Stimulated activated CD8-positive, alpha-beta memory T cell treated with anti-CD3 and anti-CD28 coated beads, Interleukin-4, amount 100 ng/mL, for 24 hours (primary cell): ENCODE data around the gene ACOT11.
"Not testable (repeated sequence)": the region's sequence is repeated elsewhere in the genome, so short reads cannot be mapped to it uniquely, and the experiment has no call there.

Experiments
- DNase-seq: peaks from one replicate; pipeline ENCODE4 v3.0.0-alpha.2; 2020; ENCODE audit warnings: low read depth

The ACOT11 gene

DNA sequence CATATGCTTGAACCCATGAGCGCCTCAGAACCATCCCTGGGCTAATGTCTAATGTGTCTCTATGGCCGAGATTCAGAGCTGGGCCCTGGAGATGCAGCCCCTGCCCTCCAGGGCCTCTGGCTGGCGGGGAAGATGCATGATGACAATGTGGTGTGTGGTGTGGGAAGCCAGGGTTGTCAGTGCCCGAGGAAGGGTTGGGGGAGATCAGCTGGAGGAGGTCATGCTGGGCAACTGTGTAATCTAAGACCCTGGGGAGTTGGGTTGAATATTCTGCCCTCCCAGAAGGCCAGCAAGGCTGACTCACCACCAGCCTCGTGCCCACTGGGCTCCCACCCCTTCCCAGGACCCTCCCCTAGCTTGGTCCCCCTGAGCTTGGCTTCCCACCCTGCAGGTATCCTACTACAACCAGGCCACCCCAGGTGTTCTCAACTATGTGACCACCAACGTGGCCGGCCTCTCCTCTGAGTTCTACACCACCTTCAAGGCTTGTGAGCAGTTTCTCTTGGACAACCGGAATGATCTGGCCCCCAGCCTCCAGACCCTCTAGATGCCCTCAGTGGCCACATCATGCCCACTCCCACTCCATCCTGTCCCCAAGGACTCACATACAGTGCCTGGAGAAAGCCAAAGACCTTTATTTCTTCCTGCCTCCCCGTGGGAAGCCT is 60.7 kb downstream of the ACOT11 start:
- no peak for DNase-seq

DNA sequence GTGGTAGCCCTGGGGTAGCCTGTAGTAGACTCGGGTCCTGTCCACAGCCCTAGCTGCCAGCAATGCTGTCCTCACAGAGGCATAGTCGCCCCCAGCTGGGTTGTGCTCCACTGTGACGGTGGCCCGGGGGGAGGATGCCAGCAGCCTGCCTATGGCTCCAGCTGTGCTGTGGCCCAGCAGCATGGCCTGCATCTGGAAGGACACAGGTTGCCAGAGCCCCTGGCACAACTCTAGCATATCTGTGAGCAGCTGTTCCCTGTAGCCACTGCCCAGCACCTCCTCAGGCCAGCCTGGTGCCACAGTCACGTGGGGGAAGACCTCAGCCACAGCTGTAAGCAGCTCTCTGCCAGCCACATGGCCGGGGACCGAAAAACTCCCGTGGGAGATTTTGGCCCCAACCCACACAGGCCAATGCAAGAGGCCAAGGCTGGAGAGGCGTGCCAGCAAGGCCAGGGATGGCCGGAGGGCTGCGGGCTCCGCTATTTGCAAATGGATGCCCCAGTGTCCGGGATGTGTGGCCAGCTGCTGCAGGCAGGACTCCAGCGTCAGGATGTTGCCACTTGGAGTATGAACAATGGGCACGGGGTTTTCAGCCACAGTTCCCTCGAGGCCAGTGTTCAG is 61.4 kb downstream of the ACOT11 start:
- DNase-seq, result no peak

DNA sequence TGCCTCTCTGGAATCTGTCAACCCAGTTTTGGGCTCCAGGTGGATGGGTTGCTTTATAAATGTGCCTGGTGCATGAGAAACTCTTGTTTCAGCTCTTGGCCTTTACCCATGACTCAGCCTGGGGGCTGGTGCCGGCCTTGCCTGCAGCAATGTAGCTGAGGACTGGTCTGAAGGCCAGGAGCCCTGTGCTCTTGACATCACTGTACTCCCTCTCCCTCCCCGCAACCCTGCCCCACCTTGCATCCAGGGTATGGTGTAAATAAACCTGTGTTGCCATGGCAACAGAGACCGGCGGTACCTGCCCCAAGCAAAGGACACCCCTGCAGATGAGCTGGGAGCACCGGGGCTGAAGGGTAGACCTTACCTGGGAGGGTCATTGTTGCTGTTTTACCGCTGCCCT is 62.0 kb downstream of the ACOT11 start:
- no peak for DNase-seq

DNA sequence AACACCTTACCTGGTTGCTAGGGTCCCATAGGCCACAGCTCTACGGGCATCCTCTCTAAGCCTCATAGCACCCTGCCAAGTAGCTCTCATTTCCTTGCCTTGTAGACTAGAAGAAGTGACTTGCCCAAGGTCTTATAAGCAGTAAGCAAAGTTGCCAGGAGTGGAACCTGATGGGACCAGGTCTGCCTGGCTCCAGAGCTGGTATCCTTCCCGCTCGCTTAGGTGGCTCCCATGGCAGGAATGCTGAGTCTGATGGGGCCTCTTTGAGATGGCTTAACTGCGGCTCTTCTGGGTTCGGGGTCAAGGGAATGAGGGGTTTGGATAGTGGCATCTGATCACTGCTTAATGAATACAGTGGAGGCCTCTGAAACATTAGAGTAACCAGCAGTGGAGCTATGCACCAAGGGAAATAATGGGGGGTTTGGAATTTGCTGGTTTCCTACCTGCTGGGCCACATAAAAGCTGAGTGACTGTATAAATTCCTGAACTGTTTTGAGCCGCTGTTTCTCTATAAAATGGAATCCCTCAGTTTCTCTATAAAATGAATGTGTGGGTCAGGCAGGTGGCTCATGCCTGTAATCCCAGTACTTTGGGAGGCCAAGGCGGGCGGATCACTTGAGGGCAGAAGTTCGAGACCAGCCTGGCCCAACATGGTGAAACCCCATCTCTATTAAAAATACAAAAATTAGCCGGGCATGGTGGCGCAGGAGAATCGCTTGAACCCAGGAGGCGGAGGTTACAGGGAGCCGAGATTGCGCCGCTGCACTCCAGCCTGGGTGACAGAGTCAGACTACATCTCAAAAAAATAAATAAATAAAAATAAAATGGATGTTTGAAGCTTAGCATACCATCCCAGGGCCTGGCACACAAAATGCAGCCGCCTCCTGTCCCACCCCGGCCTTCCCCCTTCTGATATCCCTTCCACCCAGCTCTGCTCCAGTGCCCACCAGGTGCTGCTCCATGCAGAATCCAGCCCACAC is 62.9 kb downstream of the ACOT11 start:
- DNase-seq, result no peak

DNA sequence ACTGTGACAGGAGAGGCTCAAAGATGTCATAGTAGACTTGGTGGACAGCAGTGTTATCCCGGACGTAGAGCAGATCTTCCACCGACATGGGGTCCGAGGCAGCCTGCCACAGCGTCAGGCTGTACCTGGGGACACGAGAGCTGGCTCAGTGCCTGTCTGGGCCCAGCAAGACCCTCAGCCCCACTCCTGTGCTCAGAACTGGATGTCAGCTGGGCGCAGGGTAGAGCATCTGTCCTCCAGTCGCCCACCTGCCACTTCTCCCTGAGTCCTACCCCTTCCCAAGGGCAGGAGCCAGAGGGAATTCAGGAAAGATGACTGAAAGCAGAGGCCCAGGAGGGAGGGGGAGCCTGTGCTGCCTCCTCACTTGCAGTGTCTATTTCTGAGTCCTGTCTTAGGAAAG is 63.6 kb downstream of the ACOT11 start:
- DNase-seq, result no peak

DNA sequence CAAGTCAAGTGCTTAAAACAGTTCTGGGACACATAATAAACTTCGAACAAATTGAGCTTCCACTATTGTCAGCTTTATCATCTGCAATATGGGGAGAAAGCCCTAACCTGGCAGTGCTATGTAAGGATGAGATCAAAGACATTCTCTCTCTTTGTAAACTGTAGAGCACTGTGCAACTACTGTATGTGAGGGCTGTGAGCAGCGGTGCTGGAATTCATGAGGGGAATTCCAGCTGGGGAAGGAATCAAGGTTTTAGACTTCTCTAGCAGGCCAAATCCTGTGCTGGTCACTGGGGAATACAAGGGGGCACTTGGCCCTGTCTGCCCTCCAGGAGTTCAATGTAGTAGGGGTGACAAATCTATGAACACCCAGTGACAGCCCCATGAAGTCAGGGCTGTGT is 66.0 kb downstream of the ACOT11 start:
- DNase-seq, result no peak

DNA sequence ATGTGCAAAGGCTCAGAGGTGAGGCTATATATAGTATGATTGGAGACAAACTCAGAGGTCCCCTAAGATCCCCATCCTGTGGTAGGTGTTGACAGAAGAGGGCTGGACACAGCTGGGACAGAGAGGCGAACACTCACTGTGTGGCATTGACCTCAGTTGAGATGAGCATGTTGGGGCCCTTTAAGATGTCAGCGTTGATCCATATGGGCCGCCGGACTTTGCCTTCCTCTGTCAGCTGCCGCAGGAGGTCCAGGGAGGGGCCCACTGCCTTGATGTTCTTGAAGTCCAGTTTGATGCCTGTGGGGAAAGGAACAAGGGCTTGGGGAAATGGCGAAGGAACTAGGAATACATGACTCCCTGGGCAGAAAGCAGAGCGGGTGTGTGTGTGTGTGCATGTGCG is 66.5 kb downstream of the ACOT11 start:
- no peak for DNase-seq

DNA sequence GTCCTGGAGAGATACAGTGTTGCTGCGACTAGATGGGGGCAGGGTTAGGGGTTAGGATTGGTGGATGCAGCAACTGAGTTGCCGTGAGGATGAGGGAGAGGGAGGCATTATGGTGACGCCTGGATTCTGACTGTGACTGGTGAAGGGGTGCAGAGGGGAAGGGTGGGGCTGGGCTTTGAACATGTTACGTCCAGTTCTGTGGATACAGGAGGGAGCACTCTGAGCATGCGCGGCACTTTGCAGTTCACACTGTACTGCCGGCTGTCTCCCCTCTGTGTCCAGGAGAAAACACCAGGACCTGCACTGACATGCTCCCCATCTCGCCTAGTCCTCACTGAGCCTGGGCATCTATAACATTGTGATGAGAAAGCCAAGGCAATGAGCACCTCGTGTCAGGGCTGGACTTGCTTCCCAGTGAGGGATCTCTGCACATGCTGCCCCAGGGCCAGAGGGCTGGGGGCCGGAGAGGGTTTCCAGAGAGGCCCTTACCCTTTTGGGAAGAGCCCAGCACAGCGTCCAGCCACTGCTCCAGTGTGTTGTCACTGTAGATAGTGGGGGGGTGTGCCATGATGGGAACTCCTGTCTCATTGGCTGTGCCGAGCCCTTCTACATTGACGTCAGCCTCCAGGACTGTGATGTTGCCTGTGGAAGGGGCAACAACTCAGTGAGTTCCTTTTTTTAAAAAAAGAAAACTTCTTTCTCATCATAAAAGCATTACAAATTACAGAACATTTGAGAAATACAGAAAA is 67.7 kb downstream of the ACOT11 start:
- DNase-seq, result no peak

DNA sequence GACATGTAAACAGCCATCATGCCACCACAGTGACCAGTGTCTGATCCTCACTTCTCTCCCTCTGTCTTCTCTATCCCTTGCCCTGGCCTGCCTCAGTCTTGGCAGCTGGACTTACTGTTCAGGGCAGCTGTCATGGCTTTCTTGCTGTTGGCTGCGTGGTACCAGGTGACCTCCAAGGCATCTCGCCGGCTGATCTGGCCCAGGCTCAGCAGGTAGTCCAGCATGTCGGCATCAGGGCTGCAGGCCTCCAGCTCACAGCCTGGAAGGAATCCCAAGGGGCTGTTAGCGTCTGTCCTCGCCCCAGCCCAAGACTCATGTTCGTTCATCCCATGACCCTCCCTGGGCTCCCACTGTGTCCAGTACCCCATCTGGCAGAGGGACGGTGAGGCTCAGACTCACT is 71.7 kb downstream of the ACOT11 start:
- no peak for DNase-seq

DNA sequence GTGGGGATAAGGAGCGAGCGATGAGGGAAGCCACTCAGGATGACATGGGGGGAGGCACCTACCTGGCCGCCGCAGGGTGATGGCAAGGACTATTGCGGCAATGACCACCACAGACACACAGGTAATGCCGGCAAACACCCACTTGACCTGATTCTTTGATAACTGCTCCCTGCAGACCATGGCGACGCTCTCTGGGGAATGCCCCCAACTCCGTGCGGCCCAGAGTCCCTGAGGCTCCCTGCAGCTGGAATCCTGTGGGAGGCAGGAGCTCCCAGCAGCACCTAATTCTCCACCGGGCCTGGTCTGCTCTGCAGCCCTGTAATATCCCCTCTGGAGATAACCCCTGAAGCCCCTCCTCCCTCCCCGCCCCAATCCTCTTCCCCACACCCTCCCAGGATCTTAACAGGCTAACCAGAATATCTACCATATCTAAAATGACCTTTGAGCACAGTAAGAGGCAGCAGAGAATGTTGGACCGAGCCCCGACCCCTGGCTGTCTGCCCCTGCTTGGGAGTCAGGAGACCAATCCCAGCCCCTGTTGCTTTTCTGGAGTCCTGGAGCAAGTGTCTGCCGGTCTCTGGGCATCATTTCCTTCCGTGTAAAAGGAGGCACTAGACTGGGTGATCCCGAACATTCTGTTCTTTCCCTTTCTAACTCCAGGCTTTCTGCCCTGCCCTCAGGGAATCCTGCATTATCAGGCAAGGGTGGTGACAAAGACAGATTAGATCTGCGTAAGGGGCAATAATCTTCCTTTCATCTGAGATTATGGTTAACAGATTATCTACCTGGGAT is 75.4 kb downstream of the ACOT11 start, which contains the start of gene FAM151A:
Gene FAM151A (minus strand): TSS at position 310 of the 792 bp plus-strand sequence. CDS start 130 bp downstream, at position 180.
- DNase-seq, result no peak

DNA sequence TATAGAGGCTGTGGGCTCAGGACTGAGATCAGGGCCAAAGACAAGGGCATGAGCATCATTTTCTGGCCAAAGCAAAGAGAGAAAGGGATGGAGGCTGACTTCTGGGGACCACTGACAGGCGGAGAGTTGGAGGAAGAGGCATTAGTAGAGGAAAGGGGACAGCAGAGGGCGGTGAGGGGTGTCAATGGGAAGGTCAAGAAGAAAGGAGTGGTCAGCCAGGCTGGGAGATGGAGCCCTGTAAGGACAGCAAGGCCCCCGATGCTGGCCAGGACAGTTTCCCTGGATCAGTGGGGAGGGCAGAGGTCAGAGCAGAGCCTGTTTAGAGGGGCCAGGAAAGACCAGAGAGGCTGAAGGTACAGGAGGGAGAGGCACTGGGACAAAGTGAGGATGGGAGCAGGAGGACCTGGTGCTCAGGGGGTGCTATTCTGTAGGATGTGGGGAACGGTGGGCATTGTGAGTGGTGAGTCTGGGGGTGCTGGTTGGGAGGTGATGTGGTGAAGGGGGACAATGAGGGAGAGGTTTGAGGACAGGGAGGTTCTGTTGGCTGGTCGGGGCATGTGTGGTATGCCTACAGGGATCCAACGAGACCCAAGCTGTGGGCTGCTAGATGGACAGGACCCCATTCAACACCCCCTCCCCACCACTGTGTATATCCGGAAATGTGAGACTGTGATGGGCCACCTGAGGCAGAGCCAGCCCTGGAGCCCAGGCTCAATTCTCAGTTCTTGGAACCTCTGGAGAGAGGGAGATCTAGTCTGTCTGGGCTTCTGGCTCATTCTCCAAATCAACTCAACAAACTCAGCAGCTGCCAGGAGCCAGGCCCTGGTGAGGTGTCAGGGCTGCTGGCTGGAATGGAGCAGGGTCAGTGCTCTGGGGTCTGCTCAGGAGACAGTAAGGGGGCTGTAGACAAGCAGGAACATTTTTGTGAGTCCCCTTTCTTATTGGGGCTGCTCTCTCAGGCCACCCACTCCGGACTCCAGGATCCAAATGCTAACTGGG is 76.7 kb downstream of the ACOT11 start:
- no peak for DNase-seq

DNA sequence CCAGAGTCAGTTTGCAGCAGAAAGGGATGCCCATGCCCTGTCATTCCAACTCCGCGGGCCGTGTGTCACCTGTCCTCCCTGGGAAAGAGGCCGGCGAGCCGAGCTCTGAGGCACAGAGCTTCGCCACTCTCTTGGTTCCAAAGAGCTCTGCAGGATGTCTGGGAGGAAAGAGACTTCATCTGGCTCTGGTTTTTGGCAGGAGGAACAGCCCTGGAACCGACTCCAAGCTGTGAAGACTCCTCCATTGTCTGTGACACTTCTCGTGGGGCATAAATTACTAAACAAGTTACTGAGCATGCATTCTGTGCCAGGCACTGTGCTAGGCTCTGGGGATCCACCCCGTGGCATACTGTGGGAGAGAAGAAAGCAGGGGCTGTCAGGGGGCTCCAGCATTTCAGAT is 79.2 kb downstream of the ACOT11 start:
- no peak for DNase-seq

DNA sequence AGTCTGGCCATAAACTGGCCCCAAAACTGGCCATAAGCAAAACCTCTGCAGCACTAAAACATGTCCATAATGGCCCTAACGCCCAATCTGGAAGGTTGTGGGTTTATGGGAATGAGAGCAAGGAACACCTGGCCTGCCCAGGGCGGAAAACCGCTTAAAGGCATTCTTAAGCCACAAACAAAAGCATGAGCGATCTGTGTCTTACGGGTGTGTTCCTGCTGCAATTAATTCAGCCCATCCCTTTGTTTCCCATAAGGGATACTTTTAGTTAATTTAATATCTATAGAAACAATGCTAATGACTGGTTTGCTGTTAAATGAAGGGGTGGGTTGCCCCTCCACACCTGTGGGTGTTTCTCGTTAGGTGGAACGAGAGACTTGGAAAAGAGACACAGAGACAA is 87.8 kb downstream of the ACOT11 start:
- not testable (repeated sequence) for DNase-seq

DNA sequence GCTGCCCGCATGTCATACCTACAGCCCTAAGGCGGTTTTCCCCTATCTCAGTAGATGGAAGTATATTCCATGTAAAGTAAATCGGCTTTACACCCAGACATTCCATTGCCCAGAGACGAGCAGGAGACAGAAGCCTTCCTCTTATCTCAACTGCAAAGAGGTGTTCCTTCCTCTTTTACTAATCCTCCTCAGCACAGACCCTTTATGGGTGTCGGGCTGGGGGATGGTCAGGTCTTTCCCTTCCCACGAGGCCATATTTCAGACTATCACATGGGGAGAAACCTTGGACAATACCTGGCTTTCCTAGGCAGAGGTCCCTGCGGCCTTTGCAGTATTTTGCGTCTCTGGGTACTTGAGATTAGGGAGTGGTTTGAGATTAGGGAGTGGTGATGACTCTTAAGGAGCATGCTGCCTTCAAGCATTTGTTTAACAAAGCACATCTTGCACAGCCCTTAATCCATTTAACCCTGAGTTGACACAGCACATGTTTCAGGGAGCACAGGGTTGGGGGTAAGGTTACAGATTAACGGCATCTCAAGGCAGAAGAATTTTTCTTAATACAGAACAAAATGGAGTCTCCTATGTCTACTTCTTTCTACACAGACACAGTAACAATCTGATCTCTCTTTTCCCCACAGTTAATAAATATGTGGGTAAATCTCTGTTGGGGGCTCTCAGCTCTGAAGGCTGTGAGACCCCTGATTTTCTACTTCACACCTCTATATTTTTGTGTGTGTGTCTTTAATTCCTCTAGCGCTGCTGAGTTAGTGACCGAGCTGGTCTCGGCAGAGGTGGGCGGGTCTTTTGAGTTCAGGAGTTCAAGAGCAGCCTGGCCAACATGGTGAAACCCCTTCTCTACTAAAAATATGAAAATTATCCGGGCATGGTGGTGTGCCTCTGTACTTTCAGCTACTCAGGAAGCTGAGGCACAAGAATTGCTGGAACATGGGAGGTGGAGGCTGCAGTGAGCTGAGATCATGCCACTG is 88.7 kb downstream of the ACOT11 start:
- not testable (repeated sequence) for DNase-seq

DNA sequence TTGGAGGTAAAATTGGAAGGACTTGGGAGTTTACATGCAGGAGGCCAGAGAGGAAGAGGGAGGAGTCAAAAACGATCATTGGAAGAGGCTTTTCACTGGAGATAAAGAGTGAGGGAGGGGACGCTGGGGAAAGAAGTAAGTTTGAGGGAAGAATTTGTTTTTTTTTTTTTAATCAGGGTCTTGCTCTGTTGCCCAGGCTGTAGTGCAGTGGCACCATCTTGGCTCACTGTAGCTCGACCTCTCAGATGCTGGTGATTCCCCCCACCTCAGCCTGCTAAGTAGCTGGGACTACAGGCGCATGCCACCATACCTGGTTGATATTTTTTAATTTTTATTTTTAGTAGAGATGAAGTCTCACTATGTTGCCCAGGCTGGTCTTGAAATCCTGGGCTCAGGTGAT is 92.3 kb downstream of the ACOT11 start:
- DNase-seq, result no peak

DNA sequence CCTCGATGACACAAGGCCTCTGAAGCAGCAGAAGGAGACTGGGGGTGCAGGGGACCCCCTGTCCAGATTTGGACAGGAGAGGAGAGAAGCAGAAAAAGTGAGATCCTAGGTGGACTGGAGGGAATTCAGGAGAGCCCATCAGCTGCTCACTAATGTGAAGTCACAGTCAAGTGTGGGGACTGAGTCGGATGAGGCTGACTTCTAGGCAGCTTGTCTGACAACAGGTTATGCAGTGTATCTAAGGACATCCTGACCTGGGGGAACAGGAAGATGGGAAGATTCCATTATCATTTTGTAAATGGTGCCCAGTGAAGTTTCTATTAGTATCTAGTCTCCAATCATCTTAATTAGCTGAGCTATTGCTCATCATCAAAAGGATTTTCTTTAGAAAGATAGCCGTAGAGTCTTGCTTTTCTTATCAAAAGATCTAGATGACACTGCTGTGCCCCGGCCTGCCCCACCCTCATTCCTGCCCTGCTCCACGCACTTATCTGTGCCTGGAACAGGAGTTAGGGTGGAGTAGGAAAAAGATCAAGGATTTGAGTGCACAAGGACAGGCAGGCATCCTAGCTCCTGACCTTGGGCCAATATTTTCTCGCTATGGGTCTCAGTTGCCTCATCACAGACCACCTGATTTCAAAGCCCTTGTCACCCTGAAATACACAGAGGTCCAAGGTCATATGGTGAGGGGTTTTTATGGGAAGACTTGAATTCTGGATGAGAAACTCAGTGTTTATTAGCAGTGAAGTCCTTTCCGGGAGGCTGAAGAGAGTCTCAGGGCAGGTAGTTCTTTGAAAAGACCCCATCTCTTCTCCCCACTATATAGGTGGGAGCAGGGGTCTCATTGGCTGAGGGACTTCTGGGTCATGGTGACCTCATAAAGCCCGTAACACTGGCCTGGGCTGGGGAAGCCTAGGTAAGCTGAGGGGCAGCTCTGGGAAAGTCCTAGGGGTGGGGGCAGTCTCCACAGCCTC is 93.1 kb downstream of the ACOT11 start, which contains the start of gene MROH7:
Gene MROH7 (plus strand): TSS at position 924 of the 974 bp plus-strand sequence. CDS start 11,141 bp downstream, outside the sequence.
- DNase-seq, result no peak

DNA sequence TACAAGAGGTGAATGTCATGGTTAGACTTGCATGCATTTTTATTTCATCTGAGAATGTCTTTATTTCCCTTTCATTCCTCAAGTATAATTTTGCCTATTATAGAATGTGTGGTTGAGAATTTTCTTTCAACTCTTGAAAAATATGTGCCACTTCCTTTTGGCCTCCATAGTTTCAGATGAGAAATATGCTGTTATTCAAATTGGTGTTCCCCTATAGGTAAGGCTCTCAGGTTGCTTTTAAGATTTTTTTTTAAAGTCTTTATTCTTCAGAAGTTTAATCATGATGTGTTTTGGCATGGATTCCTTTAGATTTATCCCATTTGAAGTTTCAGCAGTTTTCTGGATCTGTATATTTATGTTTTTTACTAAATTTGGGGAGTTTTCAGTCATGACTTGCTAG is 95.7 kb downstream of the ACOT11 start:
- no peak for DNase-seq
